GM18858 (cell line): ENCODE results near the gene NEUROG3.

Experiments
- ATAC-seq: cut with Tn5 transposase; IDR thresholded peaks from one replicate; pipeline ENCODE4 v1.9.1; 2021; ENCODE audit not compliant: unreplicated experiment

Gene NEUROG3

DNA sequence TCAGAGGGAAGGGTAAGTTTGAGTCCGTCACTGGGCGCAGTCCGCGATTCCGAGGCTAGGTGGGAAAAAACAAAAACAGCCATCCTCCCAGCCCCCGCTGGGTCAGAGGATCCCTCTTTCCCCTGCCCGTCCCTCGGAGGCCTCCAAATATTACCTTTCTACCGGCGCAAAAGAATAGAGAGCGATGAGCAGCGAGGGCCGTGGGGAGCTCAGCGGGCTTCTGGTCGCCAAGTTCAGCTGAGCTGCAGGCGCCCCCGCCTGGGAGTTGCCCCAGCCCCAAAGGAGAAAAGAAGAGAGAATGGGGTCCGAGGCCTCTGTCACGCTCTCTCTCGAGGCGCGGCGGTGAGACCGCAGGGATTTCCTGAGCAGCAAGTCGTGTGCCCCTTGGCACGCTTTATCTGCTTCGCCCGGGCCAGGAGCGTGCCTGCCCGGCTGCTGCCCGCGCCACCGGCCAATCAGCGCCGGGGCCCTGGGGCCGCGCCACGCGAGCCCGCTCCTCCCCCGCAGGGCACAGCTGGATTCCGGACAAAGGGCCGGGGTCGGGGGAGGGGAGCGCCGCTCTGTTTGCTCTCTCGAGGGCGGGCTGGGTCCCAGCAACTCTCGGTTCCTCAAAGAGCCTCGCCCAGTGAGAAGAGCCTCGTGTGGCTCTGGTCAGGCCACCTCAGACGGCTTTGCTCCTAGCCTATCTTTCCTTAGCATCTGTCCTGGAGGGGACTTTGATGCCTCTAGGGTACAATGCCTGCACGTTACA is at the start of gene NEUROG3:
Gene NEUROG3 (minus strand): TSS at position 367 of the 751 bp plus-strand sequence. CDS start 379 bp downstream, outside the sequence.
- ATAC-seq = no peak

GRCh38 chr10:69620625-69621024 is 47.4 kb upstream of the NEUROG3 start:
- no peak for ATAC-seq

GRCh38 chr10:69619626-69620025 is 46.4 kb upstream of the NEUROG3 start:
- ATAC-seq = no peak

GRCh38 chr10:69618746-69619145 is 45.5 kb upstream of the NEUROG3 start:
- ATAC-seq = no peak

DNA sequence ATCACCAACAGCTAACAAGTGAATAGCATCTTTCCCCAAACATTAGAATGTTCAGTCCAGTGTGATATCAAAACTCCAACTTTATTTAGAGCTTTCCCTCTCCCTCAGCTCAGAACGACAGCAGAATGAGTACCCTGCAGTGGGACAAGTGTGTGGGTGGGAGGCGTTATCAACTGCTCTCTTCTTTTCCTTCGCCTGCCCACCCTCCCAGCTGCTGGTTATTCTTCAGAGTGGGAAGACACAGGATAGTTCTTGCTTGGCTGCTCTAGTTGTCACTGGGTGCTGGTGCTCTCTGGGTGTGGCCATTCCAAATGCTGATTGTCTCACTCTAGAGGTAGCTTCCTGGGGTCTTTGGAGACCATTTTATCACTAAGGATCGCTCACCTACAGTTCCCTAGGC is 43.1 kb upstream of the NEUROG3 start:
- ATAC-seq = no peak

GRCh38 chr10:69614130-69614529 is 40.9 kb upstream of the NEUROG3 start:
- no peak for ATAC-seq

DNA sequence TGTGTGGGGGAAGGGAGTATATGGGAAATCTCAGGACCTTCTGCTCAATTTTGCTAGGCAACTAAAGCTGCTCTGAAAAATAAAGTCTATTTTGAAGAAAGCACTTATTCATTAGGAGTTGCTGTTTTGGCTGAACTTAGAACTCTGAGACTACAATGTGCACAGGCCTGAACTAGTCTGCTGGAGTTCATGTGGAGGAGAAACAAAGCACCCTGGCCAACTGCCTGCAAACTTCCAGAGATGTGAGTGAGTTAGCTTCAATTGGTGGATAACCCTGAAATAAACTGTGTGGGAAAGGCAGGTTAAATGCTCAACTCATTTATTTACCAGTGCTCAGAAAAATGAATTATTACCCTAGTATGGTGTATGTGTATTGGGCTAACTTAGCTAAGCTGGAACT is 39.5 kb upstream of the NEUROG3 start:
- no peak for ATAC-seq

- no peak for ATAC-seq
Observed at GRCh38 chr10:69609077-69609476, 35.9 kb upstream of the NEUROG3 start.

DNA sequence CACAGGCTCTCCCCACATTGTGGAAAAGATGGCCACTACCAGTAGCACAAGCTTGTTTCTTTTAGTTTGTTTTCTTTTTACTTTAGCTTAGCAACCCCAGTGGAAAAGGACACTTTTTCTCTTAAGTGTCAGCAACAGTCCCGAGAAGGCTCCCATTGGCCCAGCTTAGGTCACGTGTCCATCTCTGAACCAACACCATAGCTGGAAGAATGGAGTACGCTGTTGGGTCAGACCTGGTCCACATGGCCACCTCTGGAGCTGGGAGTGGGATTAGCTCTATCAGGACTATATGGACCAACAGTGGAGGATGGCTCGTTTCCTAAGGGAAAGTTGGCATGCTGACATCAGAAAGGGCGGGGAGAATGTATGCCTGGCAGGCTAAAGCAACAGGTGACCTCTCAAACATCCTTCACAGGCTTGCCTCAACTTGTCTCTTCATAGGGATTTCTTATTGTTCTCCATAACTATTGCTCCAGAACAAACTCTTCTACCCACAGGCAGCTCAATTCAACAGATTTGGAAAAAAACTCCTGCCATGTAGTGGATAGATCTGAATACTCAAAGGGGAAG is 27.6 kb upstream of the NEUROG3 start:
- no peak for ATAC-seq

DNA sequence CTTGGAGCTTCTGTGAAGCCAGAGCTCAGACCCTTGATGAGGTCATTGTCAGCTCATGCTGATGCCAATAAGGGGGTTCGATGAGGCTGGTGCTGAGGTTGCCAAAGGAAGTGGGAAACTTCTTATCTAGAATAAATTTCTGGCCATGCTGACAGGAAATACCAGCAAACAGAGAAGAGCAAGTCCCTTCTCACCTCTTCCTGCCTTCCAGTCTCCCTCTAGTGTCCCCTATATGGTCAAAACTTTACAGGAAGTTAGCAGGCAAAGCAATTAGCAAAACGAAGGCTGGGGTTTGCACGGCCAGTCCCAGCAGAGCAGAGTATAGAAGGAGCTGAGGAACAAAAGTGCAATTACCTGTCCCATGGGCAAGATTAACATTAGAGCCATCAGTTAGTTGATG is 15.1 kb upstream of the NEUROG3 start:
- no peak for ATAC-seq

DNA sequence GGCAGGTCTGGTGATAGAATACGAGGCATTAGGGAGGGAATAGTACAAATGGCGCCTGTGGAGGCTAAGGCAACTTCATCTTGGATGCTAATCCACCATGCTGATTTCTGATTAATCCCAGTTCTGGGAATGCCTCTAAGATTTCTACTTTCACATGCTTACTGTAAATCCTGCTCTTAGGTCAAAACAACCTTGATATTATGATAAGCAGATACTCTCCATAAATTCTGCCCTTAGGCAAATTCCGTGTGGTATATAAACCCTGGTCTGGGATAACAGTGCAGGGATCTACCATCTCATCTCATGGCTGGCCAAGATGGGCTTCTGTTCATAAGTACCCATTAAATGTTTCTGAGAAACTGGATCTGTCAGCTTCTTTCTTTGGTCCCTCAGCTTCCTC is 11.4 kb upstream of the NEUROG3 start:
- no peak for ATAC-seq

GRCh38 chr10:69583106-69583505 is 9.9 kb upstream of the NEUROG3 start:
- no peak for ATAC-seq

- ATAC-seq = no peak
Observed at GRCh38 chr10:69580435-69580834, 7.2 kb upstream of the NEUROG3 start.

DNA sequence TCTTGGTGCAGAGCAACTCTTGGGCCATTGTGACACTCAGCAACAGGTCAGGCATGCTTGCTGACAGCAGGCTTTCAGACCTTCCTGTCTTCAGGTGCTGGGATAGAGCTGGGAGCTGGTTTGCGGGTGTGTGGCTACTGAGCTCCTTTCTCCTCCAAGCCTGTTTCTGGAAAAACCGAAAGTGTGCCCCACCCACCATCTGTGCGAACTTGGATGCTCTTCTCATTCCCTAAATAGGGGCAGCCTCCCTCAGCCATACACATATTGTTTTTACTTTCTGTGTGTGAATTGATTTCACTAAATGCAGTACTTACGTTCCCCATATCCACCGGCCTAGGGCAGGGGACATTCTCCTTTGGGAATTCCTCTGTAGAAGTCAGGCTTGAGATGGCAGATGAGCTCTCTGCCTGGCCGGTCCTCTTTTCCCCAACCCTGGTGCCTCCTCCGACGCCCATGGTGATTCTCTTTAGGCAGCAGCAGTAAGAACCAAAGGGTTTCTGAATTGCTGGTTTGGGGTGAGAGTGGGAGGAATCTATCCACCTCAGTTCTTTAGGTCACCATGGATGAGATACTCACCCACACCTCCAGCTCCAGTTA is 6.3 kb upstream of the NEUROG3 start:
- no peak for ATAC-seq

- ATAC-seq = no peak
Observed at GRCh38 chr10:69578508-69578991, 5.3 kb upstream of the NEUROG3 start.

DNA sequence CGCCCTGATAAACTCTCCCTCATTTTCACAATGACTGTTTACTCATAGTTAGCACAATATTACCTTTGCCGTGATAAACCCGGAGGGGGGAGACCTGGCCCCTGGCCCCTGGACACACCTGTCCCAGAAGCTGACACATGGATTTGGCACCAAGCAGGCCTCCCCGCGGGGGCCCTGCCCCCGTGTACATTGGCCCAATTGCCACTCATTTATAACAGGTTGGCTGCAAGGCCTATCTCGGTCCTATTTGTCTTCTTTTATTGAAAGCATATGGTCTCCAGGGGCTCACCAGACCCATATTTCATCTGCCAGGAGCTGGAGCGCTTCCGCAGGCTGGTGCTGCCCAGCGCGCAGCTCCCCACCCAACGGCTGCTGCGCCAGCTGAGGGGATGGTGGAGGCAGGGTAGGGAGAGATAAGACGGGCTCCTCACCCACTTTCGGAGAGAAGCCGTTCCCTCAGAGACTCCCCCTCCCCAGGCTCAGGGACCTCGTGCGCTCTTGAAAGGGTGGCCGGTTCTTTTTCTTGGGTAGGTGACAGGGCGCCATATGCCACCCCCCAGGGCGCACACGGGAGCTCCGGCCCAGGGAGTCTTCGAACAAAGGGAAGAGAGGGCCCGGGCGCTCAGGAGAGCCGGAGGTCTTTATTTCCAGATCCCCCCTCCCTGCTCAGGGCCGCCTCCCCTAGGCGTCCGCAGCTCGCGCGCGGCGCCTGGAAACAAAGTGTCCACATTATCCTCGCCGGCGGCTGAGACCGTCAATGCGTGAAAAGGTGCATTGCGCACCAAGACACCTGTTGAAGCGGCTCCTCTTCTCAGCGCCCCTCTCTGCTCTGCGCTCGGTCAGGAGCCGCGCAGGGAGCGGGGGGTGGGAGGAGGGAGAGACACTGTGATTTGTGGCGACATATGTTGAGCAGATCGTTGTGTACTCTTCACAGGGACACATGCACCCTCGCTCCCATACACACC is 4.3 kb upstream of the NEUROG3 start:
- no peak for ATAC-seq

GRCh38 chr10:69576334-69577011 is 3.3 kb upstream of the NEUROG3 start:
- ATAC-seq = no peak

GRCh38 chr10:69575164-69575722 is 2.0 kb upstream of the NEUROG3 start:
- ATAC-seq = no peak

GRCh38 chr10:69574571-69574978 is 1.4 kb upstream of the NEUROG3 start:
- ATAC-seq = no peak
